ENCODE results near the gene MAP3K14. TPM values are rescaled to one million over a fixed set of nuclear protein-coding genes. Genes with fewer than 3 reads are reported as not detected.

Gene MAP3K14
- polyA plus RNA-seq, 1 of the 3 experiments (the other 2 are of a cell fraction): 11.9 TPM

DNA sequence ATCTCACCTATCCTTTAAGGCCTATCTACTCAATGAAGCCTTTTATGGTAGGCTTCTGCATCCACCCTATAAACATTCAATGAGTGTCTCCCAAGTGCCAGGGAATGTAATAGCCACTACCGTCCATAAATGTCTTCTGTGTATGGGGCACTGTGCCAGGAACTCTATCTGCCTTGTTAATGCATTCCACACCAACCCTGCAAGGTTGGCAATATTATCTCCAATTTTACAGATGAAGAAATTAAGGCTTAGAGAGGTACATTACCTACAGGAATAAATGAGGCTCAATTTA is 20.0 kb downstream of the MAP3K14 start:
- Histone ChIP-seq H3K79me2 (ENCODE audit: insufficient read depth) (peaks cover 86% of the 10 kb centered on the region), H3K9me3 (no peaks in the 10 kb centered on the region), H3K36me3 (replicated peaks in 1 of 2; ENCODE audit: control insufficient read depth in 1 of 2, insufficient read depth in 2 of 2, low read length in 1 of 2) (peaks cover 0 to 22% of the 10 kb centered on the region in 2 experiments), H3F3A (replicated peaks; ENCODE audit: insufficient read depth) (peaks cover 50% of the 10 kb centered on the region), H3K9ac (no peak overlapping the region), H3K27me3 (ENCODE audit: insufficient read depth) (no peaks in the 10 kb centered on the region), H3K4me2 (peak overlapping the region; percentile 48), H3K4me1 (ENCODE audit: control insufficient read depth in 1 of 2, insufficient read depth in 2 of 2, low read depth in 1 of 2, low read length in 1 of 2) (peaks cover 60 to 64% of the 10 kb centered on the region in 2 experiments), H4K20me1 (ENCODE audit: insufficient read depth) (peaks cover 61% of the 10 kb centered on the region), H3K9me2 (no peaks in the 10 kb centered on the region), H3K4me3 (ENCODE audit: low read depth in 2 of 2, low read length in 1 of 2) (no peak overlapping the region), H3K27ac (ENCODE audit: low read depth in 2 of 2, low read length in 1 of 2) (peak overlapping the region; percentile 58 to 95), H2AFZ (ENCODE audit: low read depth) (no peak overlapping the region)
- no peak for DNase-seq
- CTCF ChIA-PET: interaction anchor here (1.0 to 3.5 kb wide), 2 partner anchors 15 to 42 kb away, joined by 3 to 13 read pairs; no protein-coding TSS in a partner anchor
- POLR2A ChIA-PET: no interaction called here
- WGBS (ENCODE audit: low lambda C conversion rate): 40% methylated on average over 1 of the region's 1 CpG
- peak; percentile 19; the same call in 1 of the 2 replicates for TF ChIP-seq NFIC (IDR thresholded peaks at IDR 0.05; ENCODE audit: borderline replicate concordance)
- TF ChIP-seq RAD21 (IDR thresholded peaks at IDR 0.05; ENCODE audit: low read length): no peak

DNA sequence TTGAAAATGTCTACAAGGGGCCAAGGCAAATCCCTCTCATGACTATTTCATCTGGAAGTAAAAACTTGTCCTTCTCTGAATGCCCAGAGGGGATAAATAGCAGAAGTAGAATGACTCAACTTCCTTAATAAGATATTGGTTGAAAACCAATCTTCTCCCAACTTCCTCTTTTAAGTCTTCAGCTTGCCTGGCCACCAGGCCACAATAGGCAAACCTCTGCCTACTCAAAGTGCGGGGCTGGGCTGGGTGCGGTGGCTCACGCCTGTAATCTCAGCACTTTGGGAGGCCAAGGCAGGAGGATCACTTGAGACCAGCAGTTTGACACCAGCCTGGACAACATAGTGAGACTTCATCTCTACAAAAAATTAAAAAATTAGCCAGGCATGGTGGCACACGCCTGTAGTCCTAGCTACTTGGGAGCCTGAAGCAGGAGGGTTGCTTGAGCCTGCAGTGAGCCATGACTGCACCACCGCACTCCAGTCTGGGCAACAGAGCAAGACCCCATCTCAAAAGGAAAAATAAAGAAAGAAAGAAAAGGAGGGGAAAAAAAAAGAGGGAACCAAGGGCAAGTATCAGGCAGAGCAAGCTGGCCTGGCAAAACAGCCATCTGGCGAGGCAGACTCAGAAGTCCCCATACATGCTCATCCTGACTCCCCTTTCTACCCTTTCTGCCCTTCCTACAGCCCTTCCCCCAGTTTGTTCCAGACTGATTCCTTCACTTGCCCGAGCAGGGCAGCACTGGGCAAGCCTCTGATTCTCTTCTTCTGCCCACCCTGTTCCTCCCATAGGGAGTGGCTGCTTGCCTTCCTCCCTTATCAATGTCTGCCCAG is 20.6 kb downstream of the MAP3K14 start:
- peaks cover 63% of the 10 kb centered on the region for H4K20me1 ChIP-seq (ENCODE audit: insufficient read depth)
- H3K4me1 ChIP-seq (ENCODE audit: control insufficient read depth in 1 of 2, insufficient read depth in 2 of 2, low read depth in 1 of 2, low read length in 1 of 2): peaks cover 65 to 67% of the 10 kb centered on the region in 2 experiments
- 94% methylated on average over 7 of the region's 7 CpGs for WGBS (ENCODE audit: low lambda C conversion rate)
- H3K9ac ChIP-seq: no peak overlapping the region
- no peak for DNase-seq
- H3K79me2 ChIP-seq (ENCODE audit: insufficient read depth): peaks cover 86% of the 10 kb centered on the region
- peak overlapping the region; percentile 48 for H3K4me2 ChIP-seq
- ChIA-PET POLR2A (no interaction called here), CTCF (interaction anchor here (1.0 to 3.5 kb wide), 2 partner anchors 15 to 42 kb away, joined by 3 to 13 read pairs; no protein-coding TSS in a partner anchor)
- no peaks in the 10 kb centered on the region for H3K9me2 ChIP-seq
- peaks cover 0 to 27% of the 10 kb centered on the region in 2 experiments for H3K36me3 ChIP-seq (replicated peaks in 1 of 2; ENCODE audit: control insufficient read depth in 1 of 2, insufficient read depth in 2 of 2, low read length in 1 of 2)
- H3K9me3 ChIP-seq: no peaks in the 10 kb centered on the region
- H3K27me3 ChIP-seq (ENCODE audit: insufficient read depth): no peaks in the 10 kb centered on the region
- H3K27ac ChIP-seq (ENCODE audit: low read depth in 2 of 2, low read length in 1 of 2): peak overlapping the region; percentile 94 to 95
- peaks cover 50% of the 10 kb centered on the region for H3F3A ChIP-seq (replicated peaks; ENCODE audit: insufficient read depth)
- no peak overlapping the region for H2AFZ ChIP-seq (ENCODE audit: low read depth)
- 0 out of 4 replicates have a peak overlapping the region, but pooled peaks of 1 of the 2 experiments have one; percentile 16 for H3K4me3 ChIP-seq (ENCODE audit: low read depth in 2 of 2, low read length in 1 of 2)
- no peak for TF ChIP-seq GABPA (IDR thresholded peaks at IDR 0.05; ENCODE audit: low read depth)
- peak; percentile 46 for TF ChIP-seq JUND (IDR thresholded peaks at IDR 0.05)
- TF ChIP-seq, protein P1, sequence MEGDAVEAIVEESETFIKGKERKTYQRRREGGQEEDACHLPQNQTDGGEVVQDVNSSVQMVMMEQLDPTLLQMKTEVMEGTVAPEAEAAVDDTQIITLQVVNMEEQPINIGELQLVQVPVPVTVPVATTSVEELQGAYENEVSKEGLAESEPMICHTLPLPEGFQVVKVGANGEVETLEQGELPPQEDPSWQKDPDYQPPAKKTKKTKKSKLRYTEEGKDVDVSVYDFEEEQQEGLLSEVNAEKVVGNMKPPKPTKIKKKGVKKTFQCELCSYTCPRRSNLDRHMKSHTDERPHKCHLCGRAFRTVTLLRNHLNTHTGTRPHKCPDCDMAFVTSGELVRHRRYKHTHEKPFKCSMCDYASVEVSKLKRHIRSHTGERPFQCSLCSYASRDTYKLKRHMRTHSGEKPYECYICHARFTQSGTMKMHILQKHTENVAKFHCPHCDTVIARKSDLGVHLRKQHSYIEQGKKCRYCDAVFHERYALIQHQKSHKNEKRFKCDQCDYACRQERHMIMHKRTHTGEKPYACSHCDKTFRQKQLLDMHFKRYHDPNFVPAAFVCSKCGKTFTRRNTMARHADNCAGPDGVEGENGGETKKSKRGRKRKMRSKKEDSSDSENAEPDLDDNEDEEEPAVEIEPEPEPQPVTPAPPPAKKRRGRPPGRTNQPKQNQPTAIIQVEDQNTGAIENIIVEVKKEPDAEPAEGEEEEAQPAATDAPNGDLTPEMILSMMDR (IDR thresholded peaks at IDR 0.05): no peak
- no peak for TF ChIP-seq GATA2 (CRISPR knock-in tag; IDR thresholded peaks at IDR 0.05)
- no peak for TF ChIP-seq MXI1 (IDR thresholded peaks at IDR 0.05; ENCODE audit: low read depth, low read length)
- peak; percentile 53; the same call in 1 of the 2 replicates for TF ChIP-seq FOSL2 (IDR thresholded peaks at IDR 0.05; ENCODE audit: borderline replicate concordance, low read depth)
- TF ChIP-seq RFX5 (IDR thresholded peaks at IDR 0.05; ENCODE audit: low read length): no peak
- no peak for TF ChIP-seq TAF1 (IDR thresholded peaks at IDR 0.05; ENCODE audit: borderline replicate concordance, low read depth, low read length)
- TF ChIP-seq RCOR1 (IDR thresholded peaks at IDR 0.05; ENCODE audit: low read length): no peak
- no peak for TF ChIP-seq NRF1 (IDR thresholded peaks at IDR 0.05; ENCODE audit: low read depth, low read length)
- TF ChIP-seq, protein P2, sequence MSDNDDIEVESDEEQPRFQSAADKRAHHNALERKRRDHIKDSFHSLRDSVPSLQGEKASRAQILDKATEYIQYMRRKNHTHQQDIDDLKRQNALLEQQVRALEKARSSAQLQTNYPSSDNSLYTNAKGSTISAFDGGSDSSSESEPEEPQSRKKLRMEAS (IDR thresholded peaks at IDR 0.05; ENCODE audit: low read depth): 0 out of 2 replicates have a peak, but pooled peaks have one; percentile 35
- TF ChIP-seq TCF12 (IDR thresholded peaks at IDR 0.05): peak; percentile 63
- TF ChIP-seq YY1 (IDR thresholded peaks at IDR 0.05; ENCODE audit: low read depth): no peak
- peak; percentile 24; the same call in 1 of the 2 replicates for TF ChIP-seq NFIC (IDR thresholded peaks at IDR 0.05; ENCODE audit: borderline replicate concordance)
- TF ChIP-seq, protein P3, sequence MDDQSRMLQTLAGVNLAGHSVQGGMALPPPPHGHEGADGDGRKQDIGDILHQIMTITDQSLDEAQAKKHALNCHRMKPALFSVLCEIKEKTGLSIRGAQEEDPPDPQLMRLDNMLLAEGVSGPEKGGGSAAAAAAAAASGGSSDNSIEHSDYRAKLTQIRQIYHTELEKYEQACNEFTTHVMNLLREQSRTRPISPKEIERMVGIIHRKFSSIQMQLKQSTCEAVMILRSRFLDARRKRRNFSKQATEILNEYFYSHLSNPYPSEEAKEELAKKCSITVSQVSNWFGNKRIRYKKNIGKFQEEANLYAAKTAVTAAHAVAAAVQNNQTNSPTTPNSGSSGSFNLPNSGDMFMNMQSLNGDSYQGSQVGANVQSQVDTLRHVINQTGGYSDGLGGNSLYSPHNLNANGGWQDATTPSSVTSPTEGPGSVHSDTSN (IDR thresholded peaks at IDR 0.05): no peak
- TF ChIP-seq EP300 (IDR thresholded peaks at IDR 0.05; ENCODE audit: borderline replicate concordance in 1 of 2, low read depth in 1 of 2, low read length in 1 of 2): 0 out of 4 replicates have a peak, but pooled peaks of 1 of the 2 experiments have one; percentile 14
- TF ChIP-seq SMC3 (IDR thresholded peaks at IDR 0.05; ENCODE audit: low read depth, low read length): no peak
- TF ChIP-seq, protein P4, sequence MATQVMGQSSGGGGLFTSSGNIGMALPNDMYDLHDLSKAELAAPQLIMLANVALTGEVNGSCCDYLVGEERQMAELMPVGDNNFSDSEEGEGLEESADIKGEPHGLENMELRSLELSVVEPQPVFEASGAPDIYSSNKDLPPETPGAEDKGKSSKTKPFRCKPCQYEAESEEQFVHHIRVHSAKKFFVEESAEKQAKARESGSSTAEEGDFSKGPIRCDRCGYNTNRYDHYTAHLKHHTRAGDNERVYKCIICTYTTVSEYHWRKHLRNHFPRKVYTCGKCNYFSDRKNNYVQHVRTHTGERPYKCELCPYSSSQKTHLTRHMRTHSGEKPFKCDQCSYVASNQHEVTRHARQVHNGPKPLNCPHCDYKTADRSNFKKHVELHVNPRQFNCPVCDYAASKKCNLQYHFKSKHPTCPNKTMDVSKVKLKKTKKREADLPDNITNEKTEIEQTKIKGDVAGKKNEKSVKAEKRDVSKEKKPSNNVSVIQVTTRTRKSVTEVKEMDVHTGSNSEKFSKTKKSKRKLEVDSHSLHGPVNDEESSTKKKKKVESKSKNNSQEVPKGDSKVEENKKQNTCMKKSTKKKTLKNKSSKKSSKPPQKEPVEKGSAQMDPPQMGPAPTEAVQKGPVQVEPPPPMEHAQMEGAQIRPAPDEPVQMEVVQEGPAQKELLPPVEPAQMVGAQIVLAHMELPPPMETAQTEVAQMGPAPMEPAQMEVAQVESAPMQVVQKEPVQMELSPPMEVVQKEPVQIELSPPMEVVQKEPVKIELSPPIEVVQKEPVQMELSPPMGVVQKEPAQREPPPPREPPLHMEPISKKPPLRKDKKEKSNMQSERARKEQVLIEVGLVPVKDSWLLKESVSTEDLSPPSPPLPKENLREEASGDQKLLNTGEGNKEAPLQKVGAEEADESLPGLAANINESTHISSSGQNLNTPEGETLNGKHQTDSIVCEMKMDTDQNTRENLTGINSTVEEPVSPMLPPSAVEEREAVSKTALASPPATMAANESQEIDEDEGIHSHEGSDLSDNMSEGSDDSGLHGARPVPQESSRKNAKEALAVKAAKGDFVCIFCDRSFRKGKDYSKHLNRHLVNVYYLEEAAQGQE (IDR thresholded peaks at IDR 0.05; ENCODE audit: low read depth, low read length): no peak
- no peak for TF ChIP-seq RXRA (IDR thresholded peaks at IDR 0.05; ENCODE audit: borderline replicate concordance, low read depth)

All from SK-N-SH (cell line).